Dermis microvascular lymphatic vessel endothelial cell (primary cell): ENCODE data around the gene C3orf20. TPM values are rescaled to one million over a fixed set of nuclear protein-coding genes. Genes with fewer than 3 reads are reported as not detected.

ENCODE experiments used
- DNase-seq, 2 donors: peaks; one replicate each; pipeline versions ENCODE4 v3.0.0 to v3.0.0-alpha.2; 2010; ENCODE audit warnings: low read depth in 2 of 2
- total RNA-seq: library from RNA; depleted of rRNA; stranded (reverse); fragments of >200 nt; gene quantifications from 2 replicates; pipeline ENCODE4 v1.2.1, GENCODE V29; 2014

Gene C3orf20
- total RNA-seq, 1 donor from 2014 or later: not detected

- no peak for DNase-seq
Observed at GRCh38 chr3:14772533-14773138, 97.7 kb downstream of the C3orf20 start.

- DNase-seq: no peak
Observed at GRCh38 chr3:14773281-14773680, 98.3 kb downstream of the C3orf20 start.

- DNase-seq: no peak
Observed at GRCh38 chr3:14773691-14774128, 98.8 kb downstream of the C3orf20 start.

GRCh38 chr3:14774431-14774830 lies 99.5 kb downstream of the C3orf20 start:
- DNase-seq: no peak

GRCh38 chr3:14775011-14775410 lies 100.1 kb downstream of the C3orf20 start:
- no peak for DNase-seq

GRCh38 chr3:14775563-14775962 lies 100.6 kb downstream of the C3orf20 start:
- DNase-seq: no peak

GRCh38 chr3:14779069-14779685 lies 104.2 kb downstream of the C3orf20 start:
- DNase-seq: no peak

- DNase-seq: peak; percentile 51 to 68
Observed at GRCh38 chr3:14780927-14781507, 106.1 kb downstream of the C3orf20 start.

- no peak for DNase-seq
Observed at GRCh38 chr3:14783480-14784086, 108.6 kb downstream of the C3orf20 start.

- no peak for DNase-seq
Observed at GRCh38 chr3:14784087-14784681, 109.2 kb downstream of the C3orf20 start.

GRCh38 chr3:14785207-14786155 lies 110.5 kb downstream of the C3orf20 start:
- DNase-seq: no peak

GRCh38 chr3:14786369-14786768 lies 111.4 kb downstream of the C3orf20 start:
- no peak for DNase-seq

GRCh38 chr3:14787630-14788029 lies 112.7 kb downstream of the C3orf20 start:
- DNase-seq: no peak

GRCh38 chr3:14788644-14789043 lies 113.7 kb downstream of the C3orf20 start:
- DNase-seq: no peak

- DNase-seq: no peak
Observed at GRCh38 chr3:14789221-14789620, 114.3 kb downstream of the C3orf20 start.

GRCh38 chr3:14789640-14790285 lies 114.8 kb downstream of the C3orf20 start:
- no peak for DNase-seq

GRCh38 chr3:14791343-14791945 lies 116.5 kb downstream of the C3orf20 start:
- peak; percentile 53 to 77 for DNase-seq

- DNase-seq: no peak
Observed at GRCh38 chr3:14792691-14793121, 117.8 kb downstream of the C3orf20 start.

GRCh38 chr3:14793126-14793857 lies 118.4 kb downstream of the C3orf20 start:
- peak in 1 of 2 donors; percentile 2 for DNase-seq
